ENCODE measurements around the gene PTCD3.
A peak's percentile ranks its signal among the peaks of the same experiment; 100 is the strongest.

Gene PTCD3

GRCh38 chr2:86082756-86083155, 23.3 kb upstream of the PTCD3 start:
- DNase-seq: no peak

DNA sequence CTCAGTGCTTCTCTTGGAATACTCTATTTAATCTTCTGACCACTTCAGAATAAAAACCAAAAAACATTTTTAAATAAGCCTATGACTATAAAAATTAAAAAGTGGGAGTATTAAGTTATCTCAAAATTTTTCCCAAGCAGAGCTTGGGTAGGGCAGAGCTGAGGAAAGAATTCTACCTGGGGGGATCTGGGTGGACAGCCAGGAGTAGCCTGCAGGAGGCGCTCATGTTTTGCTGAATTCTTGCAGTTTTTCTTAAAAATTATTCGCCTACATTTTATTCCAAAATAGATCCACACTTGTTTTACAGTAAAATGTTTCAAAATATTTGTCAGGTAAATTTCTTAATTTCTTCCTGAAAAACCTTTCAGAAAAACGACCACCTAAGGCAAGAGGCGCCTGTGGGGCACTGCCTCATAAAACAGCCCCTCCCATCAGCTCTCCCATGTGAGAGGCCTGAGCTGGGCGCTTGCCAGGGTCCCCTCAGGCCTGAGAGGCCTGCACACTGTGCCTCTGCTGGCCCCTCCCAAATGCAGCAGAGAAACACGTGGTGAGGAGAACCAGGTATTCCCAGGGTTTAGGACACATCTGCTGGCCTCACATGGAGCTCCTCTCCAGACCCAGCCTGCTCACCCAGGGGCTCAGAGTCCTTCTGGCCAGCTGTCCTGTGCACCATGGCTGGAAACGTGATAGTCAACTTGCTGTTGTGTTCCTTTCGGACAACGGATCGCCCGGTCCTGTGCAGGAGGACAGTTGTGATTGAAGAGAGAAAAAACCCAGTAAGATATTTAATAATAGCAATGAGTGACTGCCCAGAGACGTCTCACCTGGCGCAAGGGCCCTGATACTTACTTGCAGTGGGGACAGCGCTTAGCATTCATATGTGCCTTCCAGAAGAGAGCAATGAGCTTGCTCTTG, 17.8 kb upstream of the PTCD3 start:
- no peak for DNase-seq

DNA sequence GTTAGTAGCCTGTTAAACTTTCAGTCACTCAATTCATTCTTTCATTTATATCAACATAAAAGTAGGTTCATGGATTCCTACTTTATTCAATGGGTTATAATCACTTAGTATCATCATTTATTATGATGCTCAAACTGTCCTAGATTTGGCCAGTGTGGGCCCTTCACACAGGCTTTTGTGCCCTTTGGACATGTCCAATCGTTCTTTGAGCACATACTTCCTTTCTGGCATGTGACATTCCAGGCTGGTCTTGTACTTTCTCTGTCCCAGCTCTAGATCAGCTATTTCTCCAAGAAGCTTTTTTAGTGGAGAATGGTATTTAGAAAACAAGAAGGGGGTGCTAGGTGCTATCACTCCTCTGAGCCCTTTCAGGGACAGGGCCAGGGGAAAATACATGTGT, 11.8 kb upstream of the PTCD3 start:
- DNase-seq: no peak

- DNase-seq: no peak
Observed at GRCh38 chr2:86097114-86097896, 8.7 kb upstream of the PTCD3 start.

- DNase-seq: no peak
Observed at GRCh38 chr2:86097913-86098312, 8.1 kb upstream of the PTCD3 start.

DNA sequence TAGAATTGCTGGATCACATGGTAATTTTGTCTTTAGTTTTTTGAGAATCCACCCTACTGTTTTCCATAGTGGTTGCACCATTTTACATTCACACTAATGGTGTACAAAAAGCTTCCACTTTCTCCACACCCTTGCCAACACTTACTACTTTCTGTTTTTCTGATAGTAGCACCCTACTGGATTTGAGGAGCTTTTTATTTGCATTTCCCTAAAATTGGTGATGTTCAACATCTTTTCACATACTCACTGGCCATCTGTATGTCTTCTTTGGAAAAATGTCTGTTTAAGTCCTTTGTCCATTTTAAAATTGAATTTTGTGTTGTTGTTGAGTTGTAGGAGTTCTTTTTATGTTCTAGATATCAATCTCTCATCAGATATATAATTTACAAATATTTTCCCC, 3.9 kb upstream of the PTCD3 start:
- no peak for DNase-seq

DNA sequence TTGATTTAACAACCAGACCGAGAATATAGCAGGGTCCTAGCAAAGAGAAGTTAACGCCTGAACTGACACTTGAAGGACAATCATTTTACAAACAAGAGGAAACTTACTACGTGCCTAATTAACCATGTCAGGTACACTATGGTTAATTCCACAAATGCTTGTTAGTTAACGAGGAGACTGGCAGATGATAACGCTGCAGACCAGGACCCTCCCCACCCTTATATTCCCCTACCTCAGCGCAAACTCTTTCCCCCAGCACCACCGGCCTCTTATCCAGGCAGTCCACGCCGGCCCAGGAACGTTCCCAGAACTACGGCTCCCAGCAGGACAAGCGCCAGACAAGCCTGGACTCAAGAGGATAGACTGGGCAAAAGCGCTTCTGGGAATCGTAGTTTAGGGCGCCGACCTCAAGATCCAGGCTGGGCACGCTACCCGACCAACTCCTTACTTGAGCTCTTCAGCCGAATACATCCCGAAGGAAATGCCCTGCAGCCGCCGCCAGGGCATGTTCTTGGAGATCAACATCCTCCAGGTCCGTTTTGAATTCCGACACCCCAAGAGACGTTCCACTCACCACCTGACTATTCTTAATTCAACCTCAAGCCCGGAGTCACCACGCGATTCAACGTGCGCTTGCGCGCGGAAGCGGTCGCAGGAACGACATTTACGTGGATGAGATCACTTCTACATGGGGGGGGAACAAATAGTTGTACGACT, 625 bp upstream of the PTCD3 start, which contains the start of gene POLR1A:
Gene POLR1A, minus strand, starts transcription at position 635 of the 717 bp plus-strand sequence. Its CDS starts 110 bp downstream, at position 525.
- peak; percentile 85 to 96 for DNase-seq

- no peak for DNase-seq
Observed at GRCh38 chr2:86107031-86107430, 996 bp downstream of the PTCD3 start.

- no peak for DNase-seq
Observed at GRCh38 chr2:86118130-86118529, 12.1 kb downstream of the PTCD3 start.

DNA sequence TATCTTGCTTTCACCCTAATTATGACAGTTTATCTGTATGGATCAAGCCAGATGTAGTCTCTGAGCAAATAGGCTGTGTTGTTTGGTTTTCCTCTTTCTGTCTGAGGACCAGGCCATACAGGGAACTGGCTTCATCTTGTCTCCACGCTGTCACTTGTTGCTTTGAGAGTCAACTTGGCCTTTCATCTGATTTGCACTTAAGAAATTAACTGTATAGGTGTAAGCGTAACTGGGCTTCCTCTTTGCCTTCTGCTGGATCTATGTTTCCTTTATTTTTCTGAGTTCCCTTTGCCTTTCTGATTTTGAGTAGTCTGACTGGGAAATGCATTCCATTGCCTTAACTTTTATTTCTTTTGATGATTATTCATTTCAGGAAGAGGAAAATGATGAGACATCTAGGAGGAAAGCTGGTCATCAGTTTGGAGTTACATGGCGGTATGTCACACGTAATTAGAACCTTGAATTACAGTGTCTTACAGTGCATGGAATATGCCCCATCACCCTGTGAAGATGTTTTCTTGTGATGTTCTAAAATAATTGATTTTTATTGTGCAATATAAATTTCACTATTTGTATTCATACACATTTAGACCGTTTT, 17.4 kb downstream of the PTCD3 start:
- no peak for DNase-seq

- no peak for DNase-seq
Observed at GRCh38 chr2:86124683-86125082, 18.6 kb downstream of the PTCD3 start.

GRCh38 chr2:86134709-86135108, 28.7 kb downstream of the PTCD3 start:
- DNase-seq: no peak

GRCh38 chr2:86135653-86136052, 29.6 kb downstream of the PTCD3 start:
- DNase-seq: no peak

DNA sequence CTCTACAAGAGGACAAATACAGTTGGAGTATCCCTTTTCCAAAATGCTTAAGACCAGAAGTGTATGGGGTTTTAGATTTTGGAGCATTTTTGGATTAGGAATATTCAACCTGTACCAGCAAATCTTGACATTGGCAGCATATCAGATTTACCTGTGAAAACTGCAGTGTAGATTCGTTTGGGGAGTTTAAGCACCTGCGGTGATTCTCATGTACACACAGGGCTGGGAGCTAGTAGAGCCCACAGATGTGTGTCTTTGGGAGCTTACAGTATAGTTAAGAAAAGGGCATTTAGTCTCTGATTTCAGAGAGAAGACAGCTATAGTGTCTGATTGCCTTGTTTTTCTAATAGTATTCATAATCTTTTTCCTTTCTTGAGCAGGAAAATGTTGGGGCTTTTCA, 30.1 kb downstream of the PTCD3 start:
- no peak for DNase-seq

DNA sequence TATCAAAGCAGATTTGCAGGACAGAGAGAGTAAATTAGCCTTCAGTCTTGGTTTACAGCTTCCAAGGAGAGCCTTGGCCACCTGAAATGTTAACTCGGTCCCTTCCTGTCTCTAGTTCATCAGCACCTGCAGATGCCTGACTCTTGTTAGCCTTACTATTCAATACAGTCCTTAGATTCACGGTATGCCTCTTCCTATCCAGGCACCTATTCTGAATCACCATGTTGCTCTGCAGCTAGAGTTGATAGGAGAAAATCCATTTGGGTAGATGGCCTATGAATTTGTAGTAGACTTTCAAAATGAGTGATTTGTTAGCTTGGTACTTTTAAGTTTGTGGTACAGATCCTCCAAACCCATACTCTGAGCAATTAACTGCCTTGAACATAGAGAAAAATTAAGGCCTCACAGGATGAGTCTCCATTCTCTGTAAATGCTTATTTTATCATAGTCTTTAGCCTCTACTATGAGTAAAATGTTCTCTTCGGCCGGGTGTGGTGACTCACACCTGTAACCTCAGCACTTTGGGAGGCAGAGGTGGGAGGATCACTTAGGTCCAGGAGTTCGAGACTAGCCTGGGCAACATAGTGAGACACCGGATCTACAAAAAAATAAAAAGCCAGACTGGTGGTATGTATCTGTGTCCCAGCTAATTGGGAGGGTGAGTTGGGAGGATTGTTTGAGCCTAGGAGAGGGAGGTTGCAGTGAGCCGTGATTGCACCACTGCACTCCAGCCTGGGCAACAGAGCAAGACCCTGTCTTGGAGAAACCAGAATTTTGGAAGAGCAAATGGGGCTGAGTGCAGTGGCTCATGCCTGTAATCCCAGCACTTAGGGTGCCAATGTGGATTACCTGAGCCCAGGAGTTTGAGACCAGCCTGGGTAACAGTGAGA, 32.9 kb downstream of the PTCD3 start:
- DNase-seq: no peak

GRCh38 chr2:86139981-86140380, 33.9 kb downstream of the PTCD3 start:
- no peak for DNase-seq

DNA sequence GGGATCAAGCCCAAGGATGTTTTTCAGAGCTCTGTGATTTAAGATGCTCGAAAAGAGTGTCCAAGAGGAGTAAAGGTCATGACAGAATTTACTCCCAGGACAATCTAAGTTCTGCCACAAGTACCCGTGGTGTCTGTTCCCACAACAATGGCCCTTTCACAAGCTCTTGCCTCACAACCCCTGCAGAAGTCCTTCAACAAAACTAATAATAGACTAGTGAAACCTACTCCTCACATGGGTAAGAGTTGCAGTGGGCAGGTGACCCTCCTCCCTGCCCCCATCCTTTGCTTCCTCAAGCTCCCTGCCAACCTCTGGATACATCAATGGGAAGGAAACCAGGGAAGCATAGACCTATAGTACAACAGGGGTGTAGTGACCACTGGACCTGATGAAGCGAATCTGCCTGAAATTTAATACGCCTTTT, 34.9 kb downstream of the PTCD3 start:
- DNase-seq: no peak

- no peak for DNase-seq
Observed at GRCh38 chr2:86142436-86143257, 36.6 kb downstream of the PTCD3 start.

DNA sequence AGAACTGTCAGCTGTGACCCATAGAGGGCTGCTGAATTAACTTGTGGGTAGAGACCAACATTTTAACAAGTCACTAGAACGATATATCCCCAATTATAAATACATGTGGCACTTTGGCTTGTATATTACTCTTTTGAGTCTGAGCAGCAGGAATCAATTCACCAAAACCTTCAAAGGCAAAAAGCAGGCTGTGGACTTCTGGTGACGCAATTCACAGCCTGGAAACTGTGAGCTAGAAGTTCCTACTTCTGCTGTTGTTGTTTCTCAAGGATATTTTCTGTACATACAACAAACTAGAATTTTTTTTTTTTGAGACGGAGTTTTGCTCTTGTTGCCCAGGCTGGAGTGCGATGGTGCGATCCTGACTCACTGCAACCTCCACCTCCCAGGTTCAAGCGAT, 37.3 kb downstream of the PTCD3 start:
- no peak for DNase-seq

DNA sequence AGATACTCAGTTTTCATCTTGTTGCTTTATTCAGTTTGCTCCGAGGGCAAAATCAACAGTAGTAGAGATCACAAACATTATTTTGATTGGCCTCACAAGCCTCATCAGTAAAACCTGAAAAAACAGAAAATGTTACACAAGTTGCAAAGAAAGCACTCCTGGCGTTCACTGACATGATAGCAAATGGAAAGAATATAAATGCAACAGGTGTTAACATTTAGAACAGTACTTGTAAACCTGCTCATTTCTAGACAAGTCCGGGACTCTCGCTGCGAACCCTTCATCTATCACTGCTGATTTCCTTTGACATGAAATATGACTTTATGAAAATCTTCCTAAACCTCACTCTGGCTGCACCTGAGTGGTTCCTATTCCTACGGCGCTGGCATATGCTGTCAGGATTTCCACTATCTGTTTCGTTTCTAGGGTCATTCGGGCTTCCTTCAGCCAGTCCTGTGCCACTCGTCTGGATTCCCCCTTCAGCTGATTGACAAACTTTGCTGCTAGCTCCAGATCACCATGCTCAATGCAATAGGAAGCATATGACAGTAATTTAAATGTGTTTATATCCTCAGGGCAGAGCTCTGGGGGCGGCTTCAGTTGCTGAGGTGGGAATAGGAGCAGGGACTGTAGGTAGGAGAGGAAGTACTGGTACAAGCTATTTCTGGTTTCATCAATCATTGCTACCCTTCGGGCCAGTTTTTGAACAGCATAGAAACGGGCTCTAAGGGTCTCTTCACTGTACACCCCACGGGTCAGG, 38.1 kb downstream of the PTCD3 start:
- no peak for DNase-seq
